A549 (cell line): ENCODE data around the gene EFHD2. TPM values are rescaled to one million over a fixed set of nuclear protein-coding genes. Genes with fewer than 3 reads are reported as not detected.
A peak's percentile ranks its signal among the peaks of the same experiment; 100 is the strongest.

Experiments used
- ATAC-seq, 2 experiments: fragments of 200-7000 bp in 1 of 2; fragments of >200 bp in 1 of 2; cut with Nextera tagmentation in 1 of 2; cut with Tn5 transposase in 1 of 2; 3 replicates each; pipeline versions ENCODE4 v1.8.0 to v1.9.1; 2018 to 2020; ENCODE audit warnings: mild to moderate bottlenecking in 1 of 2, moderate library complexity in 1 of 2
- CTCF ChIA-PET: fragments of 300-600 bp; sonication (Branson Sonifier 250); formaldehyde crosslinking; extraction: SDS; loops from one replicate; lab custom pipeline; 2021; ENCODE audit warnings: antibody characterized with exemption, inconsistent platforms; lab: Yijun Ruan, JAX
- POLR2A ChIA-PET: fragments of 350-600 bp; formaldehyde crosslinking; extraction: SDS; loops from one replicate; lab custom pipeline; 2021; ENCODE audit warnings: antibody characterized with exemption, inconsistent platforms; lab: Yijun Ruan, JAX
- DNase-seq, 2 experiments: peaks; one replicate each; pipeline versions ENCODE4 v3.0.0 to v3.0.0-alpha.2; 2011 to 2016; ENCODE audit warnings: low read depth in 1 of 2, low spot score in 1 of 2
- FAIRE-seq: peaks from 2 replicates; lab custom pipeline; 2011; peaks lifted over from hg19 to GRCh38; lab: Jason Lieb, UNC
- H3K27ac ChIP-seq, 2 experiments: fragments of >200 bp; sonication (Bioruptor Twin); formaldehyde crosslinking; 3 replicates each; pipeline ENCODE4 v1.5.1; 2016 to 2017
- H3K4me1 ChIP-seq: fragments of >200 bp; sonication (Bioruptor Twin); formaldehyde crosslinking; 3 replicates; pipeline ENCODE4 v1.6.1; 2016
- H3K4me2 ChIP-seq: fragments of >200 bp; sonication (Bioruptor Twin); formaldehyde crosslinking; 3 replicates; pipeline ENCODE4 v1.6.1; 2016
- H3K4me3 ChIP-seq: fragments of >200 bp; sonication (Bioruptor Twin); formaldehyde crosslinking; 3 replicates; pipeline ENCODE4 v1.5.1; 2016
- H3K9me3 ChIP-seq: fragments of >200 bp; sonication (Bioruptor Twin); formaldehyde crosslinking; 3 replicates; pipeline ENCODE4 v1.6.1; 2016
- CBX2 ChIP-seq: fragments of 200-600 bp; sonication (generic); IDR thresholded peaks from 2 replicates; pipeline ENCODE4 v1.6.1; 2016; ENCODE audit warnings: low read depth, mild to moderate bottlenecking, borderline replicate concordance
- CBX8 ChIP-seq: fragments of 200-600 bp; sonication (generic); IDR thresholded peaks from 2 replicates; pipeline ENCODE4 v1.6.1; 2016
- CEBPB ChIP-seq, 2 experiments: fragments of >200 bp in 1 of 2; sonication (Bioruptor Twin) in 1 of 2; formaldehyde crosslinking in 1 of 2; IDR thresholded peaks; 2 replicates each; pipeline ENCODE4 v1.6.1; 2012 to 2016
- CHD4 ChIP-seq: fragments of 200-600 bp; sonication (generic); IDR thresholded peaks from 2 replicates; pipeline ENCODE4 v1.6.1; 2016; ENCODE audit warnings: antibody characterized with exemption, mild to moderate bottlenecking, borderline replicate concordance
- EHF ChIP-seq: fragments of 250-450 bp; sonication (Bioruptor Pico); IDR thresholded peaks from 2 replicates; pipeline ENCODE4 v1.5.0; 2020; ENCODE audit warnings: mild to moderate bottlenecking
- EHMT2 ChIP-seq: fragments of 200-600 bp; sonication (generic); IDR thresholded peaks from 2 replicates; pipeline ENCODE4 v1.6.1; 2016; ENCODE audit warnings: antibody characterized with exemption, low read depth, mild to moderate bottlenecking, moderate library complexity
- FOSB ChIP-seq: fragments of 250-450 bp; sonication (Bioruptor Pico); IDR thresholded peaks from 2 replicates; pipeline ENCODE4 v1.5.0; 2020; ENCODE audit warnings: mild to moderate bottlenecking, moderate library complexity
- FOSL2 ChIP-seq, 2 experiments: fragments of 450-650 bp in 1 of 2; fragments of >200 bp in 1 of 2; sonication (Bioruptor Twin) in 1 of 2; formaldehyde crosslinking; IDR thresholded peaks; 2 replicates each; pipeline versions ENCODE4 v1.5.0 to v1.6.1; 2016 to 2020; ENCODE audit warnings: mild to moderate bottlenecking in 1 of 2, moderate library complexity in 1 of 2
- HEYL ChIP-seq: fragments of 250-450 bp; sonication (Bioruptor Pico); IDR thresholded peaks from 2 replicates; pipeline ENCODE4 v1.8.0; 2021; ENCODE audit warnings: mild to moderate bottlenecking, moderate library complexity
- JUN ChIP-seq, 2 experiments: fragments of >200 bp; sonication (Bioruptor Twin); formaldehyde crosslinking; IDR thresholded peaks; 2 replicates in 1 of 2; 3 replicates in 1 of 2; pipeline ENCODE4 v1.6.1; 2016 to 2017
- KDM5A ChIP-seq: fragments of 200-600 bp; sonication (generic); IDR thresholded peaks from 2 replicates; pipeline ENCODE4 v1.6.1; 2016; ENCODE audit warnings: antibody characterized with exemption, mild to moderate bottlenecking
- MAZ ChIP-seq: fragments of 150-350 bp; IDR thresholded peaks from 2 replicates; pipeline ENCODE4 v1.6.1; 2014; ENCODE audit warnings: antibody characterized with exemption, low read depth, low read length, borderline replicate concordance
- POLR2A ChIP-seq: IDR thresholded peaks from 2 replicates; pipeline ENCODE4 v1.6.1; 2012; ENCODE audit warnings: mild to moderate bottlenecking, low read length
- POLR2AphosphoS2 ChIP-seq: conservative IDR thresholded peaks from 2 replicates; pipeline ENCODE4 v1.6.1; 2012; ENCODE audit warnings: low read length, improper control_type of control experiment, inconsistent platforms
- RARB ChIP-seq: fragments of 250-450 bp; sonication (Bioruptor Pico); IDR thresholded peaks from 2 replicates; pipeline ENCODE4 v1.8.0; 2021; ENCODE audit warnings: mild to moderate bottlenecking, moderate library complexity
- RCOR1 ChIP-seq: fragments of 150-350 bp; IDR thresholded peaks from 2 replicates; pipeline ENCODE4 v1.6.1; 2014; ENCODE audit warnings: antibody characterized with exemption, low read length, low read depth
- RNF2 ChIP-seq: fragments of 200-600 bp; sonication (generic); IDR thresholded peaks from 2 replicates; pipeline ENCODE4 v1.6.1; 2016; ENCODE audit warnings: low read depth, mild to moderate bottlenecking, antibody characterized with exemption, moderate library complexity, borderline replicate concordance
- SMC3 ChIP-seq: fragments of >200 bp; sonication (Bioruptor Twin); formaldehyde crosslinking; IDR thresholded peaks from 3 replicates; pipeline ENCODE4 v1.6.1; 2018; ENCODE audit warnings: inconsistent platforms
- TFCP2L1 ChIP-seq: fragments of 250-450 bp; sonication (Bioruptor Pico); IDR thresholded peaks from 2 replicates; pipeline ENCODE4 v1.5.0; 2021; ENCODE audit warnings: mild to moderate bottlenecking
- TP53 ChIP-seq: fragments of 250-450 bp; sonication (Bioruptor Pico); IDR thresholded peaks from 2 replicates; pipeline ENCODE4 v1.5.0; 2021; ENCODE audit warnings: mild to moderate bottlenecking, moderate library complexity
- ZC3H11A ChIP-seq: fragments of 450-650 bp; IDR thresholded peaks from 2 replicates; pipeline ENCODE4 v1.6.1; 2014; ENCODE audit warnings: antibody characterized with exemption, mild to moderate bottlenecking
- ZNF302 ChIP-seq: fragments of 250-450 bp; sonication (Bioruptor Pico); IDR thresholded peaks from 2 replicates; pipeline ENCODE4 v1.9.0; 2021; ENCODE audit warnings: inconsistent platforms, mild to moderate bottlenecking, moderate library complexity
- WGBS: methylation state at CpG from one replicate; pipeline ENCODE4 v1.1.6; 2017; ENCODE audit errors: missing lambda C conversion rate; 5-methylcytosine and 5-hydroxymethylcytosine counted together
- polyA plus RNA-seq, 4 experiments: library from polyadenylated mRNA; depleted of rRNA in 3 of 4; stranded (reverse); fragments of >200 nt; fragmentation: RNase III in 1 of 4; extraction: RNeasy Plus Mini Kit Qiagen cat#74134 plus additional on column Dnase treatment in 1 of 4; gene quantifications; 2 replicates in 3 of 4; 3 replicates in 1 of 4; pipeline ENCODE4 v1.2.3, GENCODE V29; 2011 to 2017
- TF ChIP-seq, protein P1 (sequence below): IDR thresholded peaks from 2 replicates; pipeline ENCODE4 v1.6.1; 2012
- TF ChIP-seq, protein P2 (sequence below): IDR thresholded peaks from 2 replicates; pipeline ENCODE4 v1.6.1; 2012; ENCODE audit warnings: low read depth, borderline replicate concordance
- TF ChIP-seq, protein P3 (sequence below): fragments of 450-650 bp; IDR thresholded peaks from 2 replicates; pipeline ENCODE4 v1.6.1; 2014; ENCODE audit warnings: antibody characterized with exemption

The EFHD2 gene
- polyA plus RNA-seq, 2 of the 4 experiments (the other 2 are of a cell fraction) = 33.1 to 96.2 TPM

DNA sequence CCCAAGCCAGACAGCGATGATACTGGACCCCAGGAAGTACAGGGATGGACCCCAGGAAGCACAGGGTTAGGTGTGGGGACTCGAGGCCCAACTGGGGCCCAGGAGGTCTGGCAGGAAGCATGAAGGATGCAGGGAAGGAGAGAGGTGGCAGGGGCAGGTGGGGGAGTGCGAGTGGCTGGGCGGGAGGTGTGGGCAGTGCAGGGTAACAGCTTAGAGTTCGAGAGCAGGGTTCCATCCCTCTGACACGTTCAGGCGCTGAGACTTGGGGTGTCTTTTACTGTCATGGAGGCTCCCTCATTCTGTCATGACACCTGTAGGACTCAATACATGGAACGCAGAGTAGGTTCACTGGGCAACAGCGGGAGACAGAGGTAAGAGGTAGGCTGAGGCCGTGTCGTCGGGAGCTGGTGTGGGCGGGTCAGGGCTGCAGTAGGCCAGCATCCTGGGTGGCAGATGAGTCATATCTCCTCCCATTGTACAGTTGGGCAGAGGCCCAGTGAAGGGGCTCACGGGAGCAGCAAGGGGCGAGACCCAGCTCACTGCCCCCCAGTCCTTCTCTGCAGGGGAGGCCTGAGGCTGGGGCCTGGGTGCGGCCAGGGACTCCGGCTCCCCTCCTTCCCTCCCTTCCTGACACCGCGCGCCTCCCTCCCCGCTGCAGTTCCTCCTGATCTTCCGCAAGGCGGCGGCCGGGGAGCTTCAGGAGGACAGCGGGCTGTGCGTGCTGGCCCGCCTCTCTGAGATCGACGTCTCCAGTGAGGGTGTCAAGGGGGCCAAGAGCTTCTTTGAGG lies 17.0 kb downstream of the EFHD2 start (continued):
- peak in 1 of 2 experiments; percentile 65; a peak in 3 of 5 replicates for TF ChIP-seq JUN (IDR thresholded peaks at IDR 0.05)
- TF ChIP-seq ZC3H11A = no peak
- TF ChIP-seq TP53 (CRISPR knock-in tag) = no peak
- TF ChIP-seq, protein P1, sequence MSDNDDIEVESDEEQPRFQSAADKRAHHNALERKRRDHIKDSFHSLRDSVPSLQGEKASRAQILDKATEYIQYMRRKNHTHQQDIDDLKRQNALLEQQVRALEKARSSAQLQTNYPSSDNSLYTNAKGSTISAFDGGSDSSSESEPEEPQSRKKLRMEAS = peak; percentile 45
- TF ChIP-seq POLR2AphosphoS2 = no peak
- TF ChIP-seq TFCP2L1 (CRISPR knock-in tag) = no peak
- no peak for TF ChIP-seq POLR2A
- TF ChIP-seq CBX8 = no peak
- TF ChIP-seq FOSL2 (IDR thresholded peaks at IDR 0.05) = peak; percentile 43
- TF ChIP-seq FOSL2 (CRISPR knock-in tag; IDR thresholded peaks at IDR 0.05) = peak; percentile 94
- TF ChIP-seq EHMT2 = no peak
- no peak for TF ChIP-seq CHD4
- TF ChIP-seq, protein P2, sequence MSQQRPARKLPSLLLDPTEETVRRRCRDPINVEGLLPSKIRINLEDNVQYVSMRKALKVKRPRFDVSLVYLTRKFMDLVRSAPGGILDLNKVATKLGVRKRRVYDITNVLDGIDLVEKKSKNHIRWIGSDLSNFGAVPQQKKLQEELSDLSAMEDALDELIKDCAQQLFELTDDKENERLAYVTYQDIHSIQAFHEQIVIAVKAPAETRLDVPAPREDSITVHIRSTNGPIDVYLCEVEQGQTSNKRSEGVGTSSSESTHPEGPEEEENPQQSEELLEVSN = no peak
- no peak for TF ChIP-seq CBX2

DNA sequence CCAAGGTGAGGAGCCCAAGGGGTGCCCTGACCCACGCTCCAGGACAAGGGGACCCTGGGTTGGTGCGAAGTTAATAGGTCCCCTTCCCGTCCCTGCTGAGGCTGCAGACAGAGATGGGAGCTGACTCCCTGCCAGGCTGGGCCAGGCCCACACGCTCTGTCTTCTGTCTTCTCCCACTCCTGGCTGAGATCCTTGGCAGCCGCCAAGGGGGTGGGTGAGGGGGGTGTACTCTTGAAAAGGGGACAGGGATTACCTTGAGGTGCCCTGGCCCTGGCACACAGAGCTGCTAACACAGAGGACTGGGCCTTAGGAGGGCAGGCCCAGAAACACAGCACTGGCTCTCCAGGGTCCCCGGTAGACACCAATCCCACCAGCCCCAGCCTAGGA lies 17.6 kb downstream of the EFHD2 start:
- Histone ChIP-seq H3K4me1 (peaks cover 88% of the 10 kb centered on the region), H3K9me3 (no peaks in the 10 kb centered on the region)
- WGBS = 100% methylated on average over 1 of the region's 6 CpGs
- FAIRE-seq = no peak
- POLR2A ChIA-PET = interaction anchor here (0.6 to 1.2 kb wide), 4 partner anchors 17 to 104 kb away, joined by 5 to 7 read pairs (median 6); partner anchors contain the start of gene EFHD2
- CTCF ChIA-PET = interaction anchor here (0.7 to 9.8 kb wide), 17 partner anchors 8 to 276 kb away, joined by 3 to 150 read pairs (median 5); partner anchors contain the start of gene EFHD2
- TF ChIP-seq RCOR1 = no peak
- TF ChIP-seq RARB (CRISPR knock-in tag) = no peak
- no peak for TF ChIP-seq CBX8
- no peak for TF ChIP-seq SMC3
- no peak for TF ChIP-seq EHMT2
- TF ChIP-seq KDM5A = no peak
- TF ChIP-seq EHF (CRISPR knock-in tag) = no peak
- TF ChIP-seq ZC3H11A = no peak
- no peak for TF ChIP-seq FOSB (CRISPR knock-in tag)
- TF ChIP-seq MAZ = no peak
- no peak for TF ChIP-seq ZNF302 (CRISPR knock-in tag)
- TF ChIP-seq, protein P3, sequence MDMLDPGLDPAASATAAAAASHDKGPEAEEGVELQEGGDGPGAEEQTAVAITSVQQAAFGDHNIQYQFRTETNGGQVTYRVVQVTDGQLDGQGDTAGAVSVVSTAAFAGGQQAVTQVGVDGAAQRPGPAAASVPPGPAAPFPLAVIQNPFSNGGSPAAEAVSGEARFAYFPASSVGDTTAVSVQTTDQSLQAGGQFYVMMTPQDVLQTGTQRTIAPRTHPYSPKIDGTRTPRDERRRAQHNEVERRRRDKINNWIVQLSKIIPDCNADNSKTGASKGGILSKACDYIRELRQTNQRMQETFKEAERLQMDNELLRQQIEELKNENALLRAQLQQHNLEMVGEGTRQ = no peak
- no peak for TF ChIP-seq RNF2
- TF ChIP-seq POLR2A = no peak
- TF ChIP-seq POLR2AphosphoS2 = no peak
- no peak for TF ChIP-seq CEBPB (IDR thresholded peaks at IDR 0.05)
- no peak for TF ChIP-seq CBX2
- no peak for TF ChIP-seq HEYL (CRISPR knock-in tag)
- TF ChIP-seq, all 56 proteins: peak for 0
- Histone ChIP-seq H3K27ac (peak overlapping the region; percentile 97 to 98), H3K4me2 (peak overlapping the region; percentile 81), H3K4me3 (peak overlapping the region; percentile 26; the same call in 1 of the 3 replicates)
- DNase-seq = no peak
- ATAC-seq = peak; percentile 6 to 13; a peak in 4 of 6 replicates
